Vagina (tissue), 2 donors: ENCODE results near the gene TNS3. TPM values are rescaled to one million over a fixed set of nuclear protein-coding genes. Genes with fewer than 3 reads are reported as not detected.

Experiments used
- DNase-seq, 2 donors: peaks; one replicate each; pipeline ENCODE4 v3.0.0-alpha.2; 2017; ENCODE audit errors: extremely low spot score in 2 of 2
- H3K27ac ChIP-seq: fragments of 200-600 bp; sonication (generic); one replicate; pipeline ENCODE4 v1.5.1; 2019
- H3K27me3 ChIP-seq: fragments of 200-600 bp; sonication (generic); one replicate; pipeline ENCODE4 v1.5.1; 2019
- H3K36me3 ChIP-seq, 2 donors: fragments of 200-600 bp; sonication (generic); one replicate each; pipeline ENCODE4 v1.5.1; 2017 to 2019
- H3K4me1 ChIP-seq: fragments of 200-600 bp; sonication (generic); one replicate; pipeline ENCODE4 v1.5.1; 2019
- H3K4me3 ChIP-seq, 2 donors: fragments of 200-600 bp; sonication (generic); 1 replicate in 1 of 2; 2 replicates in 1 of 2; pipeline ENCODE4 v1.5.1; 2016 to 2019
- H3K9me3 ChIP-seq: fragments of 200-600 bp; sonication (generic); one replicate; pipeline ENCODE4 v1.5.1; 2019
- POLR2A ChIP-seq, 2 donors: fragments of 450-650 bp; IDR thresholded peaks; one replicate each; pipeline ENCODE4 v1.6.1; 2017; ENCODE audit warnings: antibody characterized with exemption in 2 of 2, mild to moderate bottlenecking in 2 of 2, moderate library complexity in 2 of 2
- POLR2AphosphoS5 ChIP-seq, 2 donors: sonication (generic); formaldehyde crosslinking; IDR thresholded peaks; one replicate each; pipeline ENCODE4 v1.9.0; 2017; ENCODE audit warnings: antibody characterized with exemption in 2 of 2, mild to moderate bottlenecking in 2 of 2, low read depth in 1 of 2; ENCODE audit not compliant: insufficient read depth in 1 of 2
- intact Hi-C: fragments of 100-400 bp; cut with DNase I; formaldehyde crosslinking; loops from one replicate; pipeline ENCODE4 v1.15.1; 2023
- total RNA-seq: library from RNA; depleted of rRNA; stranded (reverse); fragments of >200 nt; gene quantifications from one replicate; pipeline ENCODE4 v1.2.3, GENCODE V29; 2016
- TF ChIP-seq, protein P1 (sequence below), 3 experiments: fragments of 450-650 bp in 2 of 3; fragments of 200-600 bp in 1 of 3; sonication (generic) in 1 of 3; IDR thresholded peaks; one replicate each; pipeline ENCODE4 v1.5.1; 2017 to 2019; ENCODE audit warnings: antibody characterized with exemption in 3 of 3, mild to moderate bottlenecking in 2 of 3, moderate library complexity in 2 of 3

Gene TNS3
- total RNA-seq, 1 donor from 2014 or later: 36.8 TPM

DNA sequence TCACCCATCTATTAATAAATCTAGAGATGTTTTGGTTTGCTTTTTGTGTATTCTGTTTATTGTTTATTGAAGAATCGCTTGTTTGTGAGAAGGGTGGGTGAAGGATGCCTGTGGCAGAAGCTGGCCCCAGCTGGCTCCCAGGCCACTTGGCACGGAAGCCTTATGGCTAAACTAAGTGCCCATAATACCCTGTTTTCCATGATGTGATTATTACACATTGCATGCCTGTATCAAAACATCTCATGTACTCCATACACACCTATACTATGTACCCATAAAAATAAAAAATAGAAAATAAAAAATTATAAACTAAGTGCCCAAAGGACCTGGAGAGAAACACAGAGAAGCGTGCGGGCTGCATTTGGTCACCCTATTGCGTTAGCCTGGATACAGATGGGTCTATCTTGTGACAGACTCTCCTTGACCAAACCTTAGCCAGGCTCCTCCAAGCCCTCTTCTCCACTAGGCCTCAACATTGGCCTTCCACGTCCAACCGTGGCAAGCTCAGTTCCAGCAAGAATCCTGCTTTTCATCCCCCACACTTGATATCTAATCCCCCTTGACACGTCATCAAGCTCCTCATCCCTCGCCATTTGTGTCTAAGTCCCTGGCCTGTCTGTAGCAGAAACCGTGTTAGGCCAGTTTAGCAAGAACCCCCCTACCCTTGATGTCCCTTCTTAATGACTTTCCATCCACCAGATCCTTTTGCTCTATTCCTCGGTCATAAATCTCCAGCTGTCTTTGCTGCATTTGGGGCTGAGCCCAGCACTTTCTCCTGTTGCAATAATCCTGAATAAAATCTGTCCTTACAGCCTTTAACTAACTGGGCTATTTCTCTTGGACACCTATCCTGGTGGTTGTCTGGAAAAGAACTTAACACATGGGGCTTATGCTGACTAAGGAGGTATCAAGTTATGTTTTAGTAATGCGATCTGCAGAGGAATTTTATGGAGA is 245.2 kb downstream of the TNS3 start:
- no peaks in the 10 kb centered on the region for H3K27me3 ChIP-seq
- intact Hi-C loops: no loop called here
- no peak for DNase-seq
- H3K9me3 ChIP-seq: no peaks in the 10 kb centered on the region
- H3K4me3 ChIP-seq: no peak overlapping the region
- TF ChIP-seq POLR2A (IDR thresholded peaks at IDR 0.05) (no peak), POLR2AphosphoS5 (IDR thresholded peaks at IDR 0.05; ENCODE audit: insufficient read depth in 1 of 2, low read depth in 1 of 2) (no peak)
- TF ChIP-seq, protein P1, sequence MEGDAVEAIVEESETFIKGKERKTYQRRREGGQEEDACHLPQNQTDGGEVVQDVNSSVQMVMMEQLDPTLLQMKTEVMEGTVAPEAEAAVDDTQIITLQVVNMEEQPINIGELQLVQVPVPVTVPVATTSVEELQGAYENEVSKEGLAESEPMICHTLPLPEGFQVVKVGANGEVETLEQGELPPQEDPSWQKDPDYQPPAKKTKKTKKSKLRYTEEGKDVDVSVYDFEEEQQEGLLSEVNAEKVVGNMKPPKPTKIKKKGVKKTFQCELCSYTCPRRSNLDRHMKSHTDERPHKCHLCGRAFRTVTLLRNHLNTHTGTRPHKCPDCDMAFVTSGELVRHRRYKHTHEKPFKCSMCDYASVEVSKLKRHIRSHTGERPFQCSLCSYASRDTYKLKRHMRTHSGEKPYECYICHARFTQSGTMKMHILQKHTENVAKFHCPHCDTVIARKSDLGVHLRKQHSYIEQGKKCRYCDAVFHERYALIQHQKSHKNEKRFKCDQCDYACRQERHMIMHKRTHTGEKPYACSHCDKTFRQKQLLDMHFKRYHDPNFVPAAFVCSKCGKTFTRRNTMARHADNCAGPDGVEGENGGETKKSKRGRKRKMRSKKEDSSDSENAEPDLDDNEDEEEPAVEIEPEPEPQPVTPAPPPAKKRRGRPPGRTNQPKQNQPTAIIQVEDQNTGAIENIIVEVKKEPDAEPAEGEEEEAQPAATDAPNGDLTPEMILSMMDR (IDR thresholded peaks at IDR 0.05): no peak
- H3K4me1 ChIP-seq: peaks cover 51% of the 10 kb centered on the region
- peak overlapping the region; percentile 12 for H3K27ac ChIP-seq
- no peaks in the 10 kb centered on the region for H3K36me3 ChIP-seq

DNA sequence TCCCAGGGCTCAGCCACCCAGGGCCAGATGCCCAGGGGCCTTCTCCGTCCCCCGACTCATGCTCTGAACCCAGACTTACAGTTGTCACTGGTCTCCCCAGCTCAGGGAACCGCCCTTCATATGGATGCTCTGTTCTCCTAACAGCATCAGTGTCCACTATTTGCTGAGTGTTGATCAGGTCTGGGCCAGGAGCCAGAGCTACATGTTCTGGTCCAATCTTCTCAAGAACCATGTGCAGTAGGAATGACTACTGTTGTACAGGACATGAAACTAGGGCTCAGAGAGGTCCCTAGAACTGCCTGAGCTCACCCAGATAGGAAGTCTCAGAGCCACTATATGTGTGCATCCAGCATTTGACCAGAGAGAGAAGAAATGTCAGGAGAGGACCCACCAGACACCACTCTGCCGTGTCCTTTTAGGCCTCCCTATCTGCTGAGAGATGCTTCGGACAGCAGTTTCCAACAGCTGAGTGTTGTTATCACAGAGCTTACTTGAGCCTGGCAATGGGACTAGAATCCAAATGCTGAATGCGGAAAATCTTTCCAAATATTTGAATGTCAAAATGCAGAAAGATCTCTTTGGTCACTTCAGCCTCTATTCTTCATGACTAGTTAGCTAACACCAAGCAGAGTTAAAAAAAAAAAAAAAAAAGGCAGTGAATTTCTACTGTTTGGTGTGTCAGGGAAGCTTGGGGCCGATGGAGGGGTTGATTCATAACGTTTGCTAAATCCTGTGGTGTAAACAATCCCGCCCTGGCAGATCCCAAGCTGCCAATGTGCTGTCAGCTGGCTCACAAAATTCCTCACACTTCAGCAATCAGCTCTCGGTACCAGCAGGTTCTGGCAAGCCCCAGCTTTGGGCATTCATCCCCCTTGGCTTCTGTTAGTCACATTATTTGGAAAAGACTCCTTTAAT is 246.1 kb downstream of the TNS3 start:
- Histone ChIP-seq H3K9me3 (no peaks in the 10 kb centered on the region), H3K4me1 (peaks cover 55% of the 10 kb centered on the region), H3K27me3 (no peaks in the 10 kb centered on the region), H3K36me3 (no peaks in the 10 kb centered on the region), H3K4me3 (no peak overlapping the region), H3K27ac (peak overlapping the region; percentile 12)
- no peak for TF ChIP-seq POLR2A (IDR thresholded peaks at IDR 0.05)
- TF ChIP-seq, protein P1 (IDR thresholded peaks at IDR 0.05): no peak
- TF ChIP-seq POLR2AphosphoS5 (IDR thresholded peaks at IDR 0.05; ENCODE audit: insufficient read depth in 1 of 2, low read depth in 1 of 2): peak in 1 of 2 donors; percentile 78
- intact Hi-C loops: no loop called here
- DNase-seq: no peak

DNA sequence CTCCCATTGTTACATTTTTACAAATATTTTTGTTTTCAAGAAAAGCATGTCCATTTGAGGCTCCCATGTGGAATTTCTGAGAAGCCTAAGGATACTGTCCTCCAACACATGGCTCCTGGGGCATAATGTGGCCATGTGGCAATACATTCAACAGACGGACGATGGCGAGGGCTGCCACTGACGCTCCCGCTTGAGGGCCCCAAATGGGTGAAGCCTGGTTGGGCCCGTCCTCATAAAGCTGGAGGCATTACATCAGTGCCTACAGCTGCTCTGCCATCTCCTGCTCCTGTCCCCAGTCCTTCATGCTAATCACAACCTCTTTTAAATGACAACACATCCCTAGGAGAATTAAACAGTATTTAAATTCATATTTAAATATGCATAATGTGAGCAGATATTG is 246.8 kb downstream of the TNS3 start:
- TF ChIP-seq POLR2AphosphoS5 (IDR thresholded peaks at IDR 0.05; ENCODE audit: insufficient read depth in 1 of 2, low read depth in 1 of 2) (no peak), POLR2A (IDR thresholded peaks at IDR 0.05) (no peak)
- TF ChIP-seq, protein P1 (IDR thresholded peaks at IDR 0.05): no peak
- Histone ChIP-seq H3K27ac (peak overlapping the region; percentile 12), H3K36me3 (no peaks in the 10 kb centered on the region), H3K9me3 (no peaks in the 10 kb centered on the region), H3K4me3 (no peak overlapping the region), H3K27me3 (no peaks in the 10 kb centered on the region), H3K4me1 (peaks cover 62% of the 10 kb centered on the region)
- no peak for DNase-seq
- intact Hi-C loops: no loop called here

DNA sequence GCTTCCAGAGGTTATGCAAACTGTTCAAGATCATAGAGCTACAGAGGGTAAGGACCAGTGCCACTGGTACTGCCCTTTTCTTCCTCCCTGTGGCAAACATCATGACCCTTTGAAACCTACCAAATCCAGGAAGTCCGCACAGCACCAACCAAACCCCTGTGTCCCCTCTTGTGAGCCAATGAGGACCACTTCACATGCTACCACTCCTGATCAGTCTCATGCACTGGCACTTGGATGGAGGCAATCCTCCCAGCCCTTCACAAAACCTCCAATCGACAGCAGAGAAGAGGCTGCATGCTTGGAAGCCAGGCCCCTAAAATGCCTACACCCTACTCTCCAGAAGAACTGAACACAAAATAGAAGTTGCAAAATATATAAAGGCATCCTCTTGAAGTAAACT is 248.0 kb downstream of the TNS3 start:
- intact Hi-C loops: no loop called here

More for the DNA sequence above, 248.0 kb downstream of the TNS3 start:
- H3K27ac ChIP-seq: no peak overlapping the region
- H3K4me3 ChIP-seq: no peak overlapping the region
- peaks cover 73% of the 10 kb centered on the region for H3K4me1 ChIP-seq
- no peak for TF ChIP-seq POLR2A (IDR thresholded peaks at IDR 0.05)
- no peak for TF ChIP-seq POLR2AphosphoS5 (IDR thresholded peaks at IDR 0.05; ENCODE audit: insufficient read depth in 1 of 2, low read depth in 1 of 2)
- TF ChIP-seq, protein P1 (IDR thresholded peaks at IDR 0.05): no peak
- H3K36me3 ChIP-seq: no peaks in the 10 kb centered on the region
- no peaks in the 10 kb centered on the region for H3K27me3 ChIP-seq
- DNase-seq: no peak
- no peaks in the 10 kb centered on the region for H3K9me3 ChIP-seq
